Loucy (cell line): ENCODE measurements around the gene RBMY1D.

ENCODE experiments used
- H2AFZ ChIP-seq: fragments of 200-600 bp; sonication (generic); 2 replicates; pipeline ENCODE4 v1.6.0; 2016; ENCODE audit warnings: antibody characterized with exemption, mild to moderate bottlenecking, low read length, moderate library complexity
- H3F3A ChIP-seq: fragments of 200-600 bp; 2 replicates; pipeline ENCODE4 v1.6.0; 2016; ENCODE audit warnings: antibody characterized with exemption, low read depth, mild to moderate bottlenecking
- H3K27me3 ChIP-seq: fragments of 200-600 bp; sonication (generic); 2 replicates; pipeline ENCODE4 v1.6.1; 2014; ENCODE audit warnings: low read length, mild to moderate bottlenecking; ENCODE audit not compliant: insufficient read depth, poor library complexity, severe bottlenecking
- H3K36me3 ChIP-seq: fragments of 200-600 bp; sonication (generic); 2 replicates; pipeline ENCODE4 v1.6.1; 2016; ENCODE audit warnings: low read length; ENCODE audit not compliant: insufficient read depth
- H3K4me1 ChIP-seq: fragments of 200-600 bp; sonication (generic); 2 replicates; pipeline ENCODE4 v1.5.1; 2014; ENCODE audit warnings: low read length, mild to moderate bottlenecking; ENCODE audit not compliant: insufficient read depth, poor library complexity, severe bottlenecking
- H3K4me2 ChIP-seq: fragments of 200-600 bp; sonication (generic); 2 replicates; pipeline ENCODE4 v1.6.0; 2014; ENCODE audit warnings: antibody characterized with exemption, low read length, low read depth, mild to moderate bottlenecking; ENCODE audit not compliant: poor library complexity, severe bottlenecking
- H3K4me3 ChIP-seq: fragments of 200-600 bp; sonication (generic); 2 replicates; pipeline ENCODE4 v1.5.1; 2014; ENCODE audit warnings: low read length, mild to moderate bottlenecking, mixed read lengths; ENCODE audit not compliant: poor library complexity, severe bottlenecking
- H3K79me2 ChIP-seq: fragments of 200-600 bp; sonication (generic); 2 replicates; pipeline ENCODE4 v1.6.1; 2014; ENCODE audit warnings: low read length; ENCODE audit not compliant: insufficient read depth
- H3K9ac ChIP-seq: fragments of 200-600 bp; sonication (generic); 2 replicates; pipeline ENCODE4 v1.6.0; 2014; ENCODE audit warnings: mild to moderate bottlenecking, low read depth, low read length, moderate library complexity; ENCODE audit not compliant: poor library complexity, severe bottlenecking
- H3K9me2 ChIP-seq: fragments of 200-600 bp; sonication (generic); replicated peaks from 2 replicates; pipeline ENCODE4 v1.6.1; 2016; ENCODE audit warnings: low read depth, low read length, mixed read lengths
- H3K9me3 ChIP-seq: fragments of 200-600 bp; sonication (generic); 2 replicates; pipeline ENCODE4 v1.6.1; 2014; ENCODE audit warnings: mild to moderate bottlenecking, antibody characterized with exemption, low read length, low read depth; ENCODE audit not compliant: insufficient read depth
- H4K20me1 ChIP-seq: fragments of 200-600 bp; sonication (generic); 2 replicates; pipeline ENCODE4 v1.6.0; 2014; ENCODE audit warnings: antibody characterized with exemption, low read length, mild to moderate bottlenecking; ENCODE audit not compliant: insufficient read depth, poor library complexity, severe bottlenecking
- CTCF ChIP-seq: fragments of 200-600 bp; sonication (generic); conservative IDR thresholded peaks from 2 replicates; pipeline ENCODE4 v1.5.1; 2014; ENCODE audit warnings: mild to moderate bottlenecking, antibody characterized with exemption, low read length
- EZH2phosphoT487 ChIP-seq: fragments of 200-600 bp; IDR thresholded peaks from 2 replicates; pipeline ENCODE4 v1.6.1; 2018; ENCODE audit warnings: antibody characterized with exemption, mild to moderate bottlenecking, moderate library complexity, borderline replicate concordance

The RBMY1D gene

GRCh38 chrY:21842090-21842489 is 52.2 kb downstream of the RBMY1D start:
- H4K20me1 ChIP-seq, result no peaks in the 10 kb centered on the region
- no peaks in the 10 kb centered on the region for H3K27me3 ChIP-seq
- H3K9me3 ChIP-seq, result no peaks in the 10 kb centered on the region
- no peaks in the 10 kb centered on the region for H3F3A ChIP-seq
- H3K4me1 ChIP-seq, result no peaks in the 10 kb centered on the region
- H3K4me3 ChIP-seq, result no peak overlapping the region
- no peak overlapping the region for H3K9ac ChIP-seq
- H3K79me2 ChIP-seq, result no peaks in the 10 kb centered on the region
- no peak overlapping the region for H3K4me2 ChIP-seq
- TF ChIP-seq EZH2phosphoT487 (no peak), CTCF (no peak)
- no peak overlapping the region for H2AFZ ChIP-seq
- H3K36me3 ChIP-seq, result no peaks in the 10 kb centered on the region
- no peaks in the 10 kb centered on the region for H3K9me2 ChIP-seq

GRCh38 chrY:21839489-21839888 is 54.8 kb downstream of the RBMY1D start:
- Histone ChIP-seq H4K20me1 (no peaks in the 10 kb centered on the region), H3K9ac (no peak overlapping the region), H3K9me2 (no peaks in the 10 kb centered on the region), H3K79me2 (no peaks in the 10 kb centered on the region), H3F3A (no peaks in the 10 kb centered on the region), H3K4me1 (no peaks in the 10 kb centered on the region), H3K4me3 (no peak overlapping the region), H3K36me3 (no peaks in the 10 kb centered on the region), H2AFZ (no peak overlapping the region), H3K27me3 (no peaks in the 10 kb centered on the region), H3K4me2 (no peak overlapping the region), H3K9me3 (no peaks in the 10 kb centered on the region)
- TF ChIP-seq EZH2phosphoT487 (no peak), CTCF (no peak)

DNA sequence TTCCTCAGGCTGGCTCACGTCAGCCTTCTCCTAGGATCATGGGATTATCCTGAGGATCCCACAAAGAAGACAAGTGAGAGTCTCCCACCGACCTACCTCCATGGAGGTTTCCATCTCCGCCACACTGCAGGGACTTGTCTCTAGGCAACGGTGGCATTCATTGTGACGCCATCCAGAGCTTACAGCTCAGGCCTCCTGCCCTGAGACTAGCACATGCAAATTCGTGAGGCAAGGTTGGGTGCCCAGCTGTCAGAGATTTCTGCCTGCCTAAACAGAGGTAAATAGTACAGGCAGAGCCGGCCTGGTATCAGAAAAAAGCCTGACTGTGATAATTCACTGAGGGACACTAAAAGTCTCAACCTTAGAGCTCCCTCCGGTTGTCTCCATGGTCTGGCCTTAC is 58.0 kb downstream of the RBMY1D start:
- Histone ChIP-seq H3K9ac (no peak overlapping the region), H3K36me3 (no peaks in the 10 kb centered on the region), H3K4me2 (no peak overlapping the region), H3K79me2 (no peaks in the 10 kb centered on the region), H2AFZ (no peak overlapping the region), H3F3A (no peaks in the 10 kb centered on the region), H3K4me1 (no peaks in the 10 kb centered on the region), H3K27me3 (no peaks in the 10 kb centered on the region), H4K20me1 (no peaks in the 10 kb centered on the region), H3K9me3 (no peaks in the 10 kb centered on the region), H3K4me3 (no peak overlapping the region), H3K9me2 (no peaks in the 10 kb centered on the region)
- TF ChIP-seq CTCF (no peak), EZH2phosphoT487 (no peak)
